Measurements from ENCODE around the gene POU3F2. TPM values are rescaled to one million over a fixed set of nuclear protein-coding genes. Genes with fewer than 3 reads are reported as not detected.
A peak's percentile ranks its signal among the peaks of the same experiment; 100 is the strongest.

POU3F2 gene
- total RNA-seq, 1 donor from 2014 or later: not detected

DNA sequence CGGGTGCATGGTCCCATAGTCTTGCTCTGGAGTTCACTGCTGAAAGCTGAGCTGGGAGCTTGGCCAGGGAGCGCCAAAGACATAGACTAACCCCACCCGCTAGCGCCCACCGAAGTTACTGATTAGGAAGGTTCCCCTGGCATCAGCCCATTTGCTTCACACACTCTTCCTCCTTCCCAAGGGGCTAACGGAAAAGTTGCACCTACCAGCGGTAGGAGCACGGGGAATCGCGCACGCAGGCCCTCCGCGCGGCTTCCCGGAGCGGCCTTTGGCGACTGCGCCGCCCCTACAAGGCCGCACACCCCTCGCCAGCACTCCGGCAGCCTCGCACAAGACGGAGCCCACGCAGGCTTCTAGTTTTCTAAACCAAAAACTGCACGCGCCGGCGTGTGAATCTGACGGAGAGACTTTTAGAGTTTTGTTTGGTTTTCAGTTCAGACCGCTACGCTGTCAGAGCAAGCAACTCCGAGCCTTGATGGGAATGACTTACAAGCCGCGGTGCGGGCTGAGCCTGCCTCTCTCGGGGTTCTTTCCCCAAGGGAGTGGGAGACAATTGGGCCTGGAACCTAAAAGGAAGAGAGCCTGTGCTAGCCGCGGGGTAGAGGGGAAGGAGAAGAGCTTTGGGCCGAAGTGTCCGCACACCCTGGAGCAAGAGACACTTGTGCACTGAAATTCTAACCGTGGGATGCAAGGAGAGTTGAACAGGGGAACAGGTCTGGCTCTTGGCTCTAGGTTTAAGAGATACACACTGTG lies 891 bp upstream of the POU3F2 start:
- peak overlapping the region; percentile 84 for H3K4me3 Mint-ChIP-seq (ENCODE audit: unreplicated experiment)
- H3K27me3 Mint-ChIP-seq (ENCODE audit: unreplicated experiment): peaks cover 82% of the 10 kb centered on the region
- no peaks in the 10 kb centered on the region for H3K36me3 Mint-ChIP-seq (ENCODE audit: unreplicated experiment)

DNA sequence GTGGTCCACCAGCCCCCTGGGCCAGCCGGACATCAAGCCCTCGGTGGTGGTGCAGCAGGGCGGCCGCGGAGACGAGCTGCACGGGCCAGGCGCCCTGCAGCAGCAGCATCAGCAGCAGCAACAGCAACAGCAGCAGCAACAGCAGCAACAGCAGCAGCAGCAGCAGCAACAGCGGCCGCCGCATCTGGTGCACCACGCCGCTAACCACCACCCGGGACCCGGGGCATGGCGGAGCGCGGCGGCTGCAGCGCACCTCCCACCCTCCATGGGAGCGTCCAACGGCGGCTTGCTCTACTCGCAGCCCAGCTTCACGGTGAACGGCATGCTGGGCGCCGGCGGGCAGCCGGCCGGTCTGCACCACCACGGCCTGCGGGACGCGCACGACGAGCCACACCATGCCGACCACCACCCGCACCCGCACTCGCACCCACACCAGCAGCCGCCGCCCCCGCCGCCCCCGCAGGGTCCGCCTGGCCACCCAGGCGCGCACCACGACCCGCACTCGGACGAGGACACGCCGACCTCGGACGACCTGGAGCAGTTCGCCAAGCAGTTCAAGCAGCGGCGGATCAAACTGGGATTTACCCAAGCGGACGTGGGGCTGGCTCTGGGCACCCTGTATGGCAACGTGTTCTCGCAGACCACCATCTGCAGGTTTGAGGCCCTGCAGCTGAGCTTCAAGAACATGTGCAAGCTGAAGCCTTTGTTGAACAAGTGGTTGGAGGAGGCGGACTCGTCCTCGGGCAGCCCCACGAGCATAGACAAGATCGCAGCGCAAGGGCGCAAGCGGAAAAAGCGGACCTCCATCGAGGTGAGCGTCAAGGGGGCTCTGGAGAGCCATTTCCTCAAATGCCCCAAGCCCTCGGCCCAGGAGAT lies 1.0 kb downstream of the POU3F2 start:
- H3K36me3 Mint-ChIP-seq (ENCODE audit: unreplicated experiment): no peaks in the 10 kb centered on the region
- peak overlapping the region; percentile 57 for H3K4me3 Mint-ChIP-seq (ENCODE audit: unreplicated experiment)
- no peak overlapping the region for H3K27ac Mint-ChIP-seq (ENCODE audit: unreplicated experiment)
- no peak for DNase-seq (ENCODE audit: extremely low spot score, unreplicated experiment)
- TF ChIP-seq, protein P1, sequence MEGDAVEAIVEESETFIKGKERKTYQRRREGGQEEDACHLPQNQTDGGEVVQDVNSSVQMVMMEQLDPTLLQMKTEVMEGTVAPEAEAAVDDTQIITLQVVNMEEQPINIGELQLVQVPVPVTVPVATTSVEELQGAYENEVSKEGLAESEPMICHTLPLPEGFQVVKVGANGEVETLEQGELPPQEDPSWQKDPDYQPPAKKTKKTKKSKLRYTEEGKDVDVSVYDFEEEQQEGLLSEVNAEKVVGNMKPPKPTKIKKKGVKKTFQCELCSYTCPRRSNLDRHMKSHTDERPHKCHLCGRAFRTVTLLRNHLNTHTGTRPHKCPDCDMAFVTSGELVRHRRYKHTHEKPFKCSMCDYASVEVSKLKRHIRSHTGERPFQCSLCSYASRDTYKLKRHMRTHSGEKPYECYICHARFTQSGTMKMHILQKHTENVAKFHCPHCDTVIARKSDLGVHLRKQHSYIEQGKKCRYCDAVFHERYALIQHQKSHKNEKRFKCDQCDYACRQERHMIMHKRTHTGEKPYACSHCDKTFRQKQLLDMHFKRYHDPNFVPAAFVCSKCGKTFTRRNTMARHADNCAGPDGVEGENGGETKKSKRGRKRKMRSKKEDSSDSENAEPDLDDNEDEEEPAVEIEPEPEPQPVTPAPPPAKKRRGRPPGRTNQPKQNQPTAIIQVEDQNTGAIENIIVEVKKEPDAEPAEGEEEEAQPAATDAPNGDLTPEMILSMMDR (IDR thresholded peaks at IDR 0.05): no peak
- peaks cover 82% of the 10 kb centered on the region for H3K27me3 Mint-ChIP-seq (ENCODE audit: unreplicated experiment)
- peaks cover 36% of the 10 kb centered on the region for H3K4me1 Mint-ChIP-seq (ENCODE audit: unreplicated experiment)
- no peaks in the 10 kb centered on the region for H3K9me3 Mint-ChIP-seq (ENCODE audit: unreplicated experiment)

More for the DNA sequence above, 891 bp upstream of the POU3F2 start:
- TF ChIP-seq, protein P1 (IDR thresholded peaks at IDR 0.05): no peak
- H3K4me1 Mint-ChIP-seq (ENCODE audit: unreplicated experiment): peaks cover 37% of the 10 kb centered on the region
- no peak for DNase-seq (ENCODE audit: extremely low spot score, unreplicated experiment)
- peak overlapping the region; percentile 51 for H3K27ac Mint-ChIP-seq (ENCODE audit: unreplicated experiment)
- H3K9me3 Mint-ChIP-seq (ENCODE audit: unreplicated experiment): no peaks in the 10 kb centered on the region

DNA sequence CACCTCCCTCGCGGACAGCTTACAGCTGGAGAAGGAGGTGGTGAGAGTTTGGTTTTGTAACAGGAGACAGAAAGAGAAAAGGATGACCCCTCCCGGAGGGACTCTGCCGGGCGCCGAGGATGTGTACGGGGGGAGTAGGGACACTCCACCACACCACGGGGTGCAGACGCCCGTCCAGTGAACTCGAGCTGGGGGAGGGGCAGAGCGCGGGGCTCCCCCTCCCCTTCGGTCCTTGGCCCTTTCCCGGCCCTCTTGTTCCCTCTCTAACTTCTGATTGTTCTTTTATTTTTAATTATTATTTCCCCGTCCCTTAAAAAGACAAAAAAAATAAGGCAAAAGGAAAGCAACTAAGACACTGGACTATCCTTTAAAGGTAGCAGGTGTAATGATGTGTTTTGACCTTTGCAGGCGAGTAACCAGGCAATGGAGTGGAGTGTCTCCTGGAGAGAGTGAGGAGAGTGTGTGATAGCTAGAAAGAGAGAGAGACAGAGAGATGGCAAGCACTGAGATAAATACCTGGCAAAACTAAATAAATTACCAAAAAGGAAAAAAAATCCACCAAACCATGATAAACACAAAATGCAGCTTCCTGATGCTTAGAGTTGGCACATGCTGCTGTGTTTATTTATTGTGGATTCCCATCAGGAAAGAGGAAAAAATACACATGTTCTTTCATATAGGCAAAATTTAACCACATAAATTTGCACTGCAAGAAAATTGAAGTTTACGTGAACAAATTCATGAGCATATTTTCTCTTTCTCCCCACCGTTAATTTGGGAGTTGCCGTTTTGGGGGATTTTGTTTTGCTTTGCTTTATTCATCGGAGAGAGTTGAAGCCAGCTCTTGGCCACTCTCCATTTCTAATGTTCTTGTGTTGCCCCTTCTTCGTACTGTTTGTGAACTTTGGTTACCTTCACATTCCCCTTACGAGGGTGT lies 1.9 kb downstream of the POU3F2 start:
- Mint-ChIP-seq H3K4me1 (ENCODE audit: unreplicated experiment) (peaks cover 29% of the 10 kb centered on the region), H3K36me3 (ENCODE audit: unreplicated experiment) (no peaks in the 10 kb centered on the region), H3K4me3 (ENCODE audit: unreplicated experiment) (peak overlapping the region; percentile 57), H3K27me3 (ENCODE audit: unreplicated experiment) (peaks cover 80% of the 10 kb centered on the region), H3K27ac (ENCODE audit: unreplicated experiment) (no peak overlapping the region), H3K9me3 (ENCODE audit: unreplicated experiment) (no peaks in the 10 kb centered on the region)
- DNase-seq (ENCODE audit: extremely low spot score, unreplicated experiment): no peak
- TF ChIP-seq, protein P1 (IDR thresholded peaks at IDR 0.05): no peak

DNA sequence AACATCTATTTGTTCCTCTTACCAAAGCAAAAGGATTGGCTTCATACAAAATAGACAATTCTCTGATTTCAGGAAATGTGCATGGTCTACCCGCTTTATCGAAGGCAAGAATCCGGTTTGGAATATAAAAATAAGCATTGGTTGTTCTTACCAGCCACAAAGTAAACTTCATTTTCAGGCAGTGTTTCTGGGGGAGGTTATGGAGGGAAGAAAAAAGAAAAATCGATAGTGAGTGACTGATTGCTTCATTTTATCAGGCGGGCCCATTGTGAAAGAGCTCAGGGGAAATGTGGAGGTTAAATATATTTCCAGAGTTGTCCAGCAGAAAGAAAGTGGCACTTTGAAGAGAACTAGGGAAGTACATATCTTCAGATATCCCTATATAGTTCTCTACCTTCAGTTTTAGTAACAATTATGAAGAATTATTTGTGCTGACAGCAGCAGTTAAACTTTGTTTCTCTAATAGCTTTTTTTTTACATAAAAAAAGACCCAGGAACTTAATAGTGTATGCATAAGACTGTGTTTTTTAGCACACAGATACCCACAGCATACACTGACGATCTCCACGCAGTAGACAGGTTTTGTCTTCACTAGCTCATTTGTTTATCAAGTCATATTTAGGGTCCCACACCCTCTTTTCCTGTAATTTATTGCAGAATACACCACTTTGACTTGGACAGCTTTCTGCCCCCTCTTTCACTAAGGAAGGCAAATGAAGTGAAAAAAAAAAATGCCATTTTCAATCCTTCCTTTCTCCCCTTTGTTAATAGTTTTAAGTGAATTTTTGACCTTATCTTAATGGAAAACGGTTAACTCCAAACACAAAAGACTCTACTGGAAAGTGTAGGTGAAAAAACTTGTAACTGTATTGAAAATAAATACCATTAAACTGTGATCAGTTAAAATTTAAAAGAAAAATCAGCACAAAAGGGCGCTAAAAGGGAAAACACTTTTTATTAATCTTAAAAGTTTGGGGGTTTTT lies 2.9 kb downstream of the POU3F2 start:
- no peak overlapping the region for H3K27ac Mint-ChIP-seq (ENCODE audit: unreplicated experiment)
- DNase-seq (ENCODE audit: extremely low spot score, unreplicated experiment): no peak
- no peaks in the 10 kb centered on the region for H3K9me3 Mint-ChIP-seq (ENCODE audit: unreplicated experiment)
- H3K27me3 Mint-ChIP-seq (ENCODE audit: unreplicated experiment): peaks cover 82% of the 10 kb centered on the region
- H3K4me1 Mint-ChIP-seq (ENCODE audit: unreplicated experiment): peaks cover 25% of the 10 kb centered on the region
- TF ChIP-seq, protein P1 (IDR thresholded peaks at IDR 0.05): no peak
- no peak overlapping the region for H3K4me3 Mint-ChIP-seq (ENCODE audit: unreplicated experiment)
- no peaks in the 10 kb centered on the region for H3K36me3 Mint-ChIP-seq (ENCODE audit: unreplicated experiment)
